ENCODE data around the gene TIMM23. TPM values are rescaled to one million over a fixed set of nuclear protein-coding genes. Genes with fewer than 3 reads are reported as not detected.
A peak's percentile ranks its signal among the peaks of the same experiment; 100 is the strongest.
"Not testable (repeated sequence)": the region's sequence is repeated elsewhere in the genome, so short reads cannot be mapped to it uniquely, and the experiment has no call there.

The TIMM23 gene
- polyA plus RNA-seq (2011; rRNA removed) (176 and 202 TPM in 2 replicates), polyA plus RNA-seq (2017; fragmentation: RNase III; extraction: RNeasy Plus Mini Kit Qiagen cat#74134 plus additional on column Dnase treatment) (133 to 148 TPM (median 134 TPM) in 3 replicates), polyA minus RNA-seq (2011; rRNA and poly(A)+ RNA removed) (65.8 and 77.5 TPM in 2 replicates)
- 99.2 and 106 TPM in 2 replicates for polyA plus RNA-seq (2012; cell fraction: cytosol; rRNA removed)
- polyA plus RNA-seq (2012; cell fraction: nucleus; rRNA removed), result 38.5 and 67.0 TPM in 2 replicates

GRCh38 chr10:45972106-45972812 lies at the start of gene TIMM23:
TSS of gene TIMM23 (plus strand) at chr10:45972489. CDS start at chr10:45972625, 136 bp downstream.
- 2% methylated on average over 56 of the region's 60 CpGs for WGBS (ENCODE audit: missing lambda C conversion rate)
- peak within 1 kb of the TSS; percentile 89 for H3K4me3 ChIP-seq

GRCh38 chr10:45926790-45927189 lies 45.5 kb upstream of the TIMM23 start:
- 85% methylated on average over 1 of the region's 1 CpG for WGBS (ENCODE audit: missing lambda C conversion rate)
- POLR2A ChIA-PET; H3K9me3 ChIP-seq; DNase-seq (ENCODE audit: low read depth in 1 of 2, low spot score in 1 of 2); FAIRE-seq; ATAC-seq; H3K27ac ChIP-seq; H3K4me3 ChIP-seq; H3K4me1 ChIP-seq; CTCF ChIA-PET; H3K4me2 ChIP-seq: not testable (repeated sequence)

More at GRCh38 chr10:45972106-45972812, at the start of gene TIMM23:
- H3K9me3 ChIP-seq, CTCF ChIA-PET, H3K4me1 ChIP-seq, FAIRE-seq: not testable (repeated sequence)
- ATAC-seq (peak; percentile 89 to 95), DNase-seq (ENCODE audit: low read depth in 1 of 2, low spot score in 1 of 2) (peak; percentile 11 to 90)
- peak within 1 kb of the TSS; percentile 97 for H3K4me2 ChIP-seq
- TF ChIP-seq E2F6 (IDR thresholded peaks at IDR 0.05; ENCODE audit: borderline replicate concordance, low read depth) (peak; percentile 71), POLR2A (IDR thresholded peaks at IDR 0.05; ENCODE audit: low read length) (peak; percentile 36), BCL3 (IDR thresholded peaks at IDR 0.05) (peak; percentile 55; the same call in 1 of the 3 replicates), JUN (IDR thresholded peaks at IDR 0.05) (peak; percentile 30 to 76; a peak in 3 of 5 replicates), GATA3 (IDR thresholded peaks at IDR 0.05; ENCODE audit: borderline replicate concordance) (peak; percentile 37; the same call in 1 of the 2 replicates), PHF8 (IDR thresholded peaks at IDR 0.05; ENCODE audit: borderline replicate concordance, low read depth) (peak; percentile 49), MAX (IDR thresholded peaks at IDR 0.05) (peak; percentile 83), KDM5A (IDR thresholded peaks at IDR 0.05) (0 out of 2 replicates have a peak, but pooled peaks have one; percentile 31)
- POLR2A ChIA-PET, result interaction anchor here (1.1 kb wide), 1 partner anchor 37 kb away, joined by 3 read pairs; no protein-coding TSS in a partner anchor
- peak within 1 kb of the TSS; percentile 86 to 88 for H3K27ac ChIP-seq

- H3K4me1 ChIP-seq; CTCF ChIA-PET; H3K4me3 ChIP-seq; DNase-seq (ENCODE audit: low read depth in 1 of 2, low spot score in 1 of 2); H3K4me2 ChIP-seq; H3K27ac ChIP-seq; FAIRE-seq; ATAC-seq; H3K9me3 ChIP-seq; POLR2A ChIA-PET: not testable (repeated sequence)
- 69% methylated on average over 4 of the region's 4 CpGs for WGBS (ENCODE audit: missing lambda C conversion rate)
These were observed 41.0 kb upstream of the TIMM23 start for GRCh38 chr10:45931305-45931704.

GRCh38 chr10:45934788-45935187 lies 37.5 kb upstream of the TIMM23 start:
- not testable (repeated sequence) for H3K27ac ChIP-seq, ATAC-seq, FAIRE-seq

GRCh38 chr10:45939176-45939697 lies 33.1 kb upstream of the TIMM23 start:
- POLR2A ChIA-PET; H3K27ac ChIP-seq; H3K4me1 ChIP-seq; H3K4me3 ChIP-seq; H3K4me2 ChIP-seq; H3K9me3 ChIP-seq; FAIRE-seq; CTCF ChIA-PET; ATAC-seq; DNase-seq (ENCODE audit: low read depth in 1 of 2, low spot score in 1 of 2): not testable (repeated sequence)
- WGBS (ENCODE audit: missing lambda C conversion rate), result 69% methylated on average over 2 of the region's 2 CpGs

More at GRCh38 chr10:45934788-45935187, 37.5 kb upstream of the TIMM23 start:
- WGBS (ENCODE audit: missing lambda C conversion rate), result 91% methylated on average over 3 of the region's 3 CpGs
- H3K9me3 ChIP-seq; H3K4me2 ChIP-seq; CTCF ChIA-PET; POLR2A ChIA-PET; DNase-seq (ENCODE audit: low read depth in 1 of 2, low spot score in 1 of 2); H3K4me3 ChIP-seq; H3K4me1 ChIP-seq: not testable (repeated sequence)

GRCh38 chr10:45941196-45941595 lies 31.1 kb upstream of the TIMM23 start:
- FAIRE-seq; H3K9me3 ChIP-seq; H3K4me1 ChIP-seq; H3K27ac ChIP-seq; H3K4me3 ChIP-seq; CTCF ChIA-PET; H3K4me2 ChIP-seq; ATAC-seq; DNase-seq (ENCODE audit: low read depth in 1 of 2, low spot score in 1 of 2); POLR2A ChIA-PET: not testable (repeated sequence)
- 100% methylated on average over 1 of the region's 1 CpG for WGBS (ENCODE audit: missing lambda C conversion rate)

- H3K4me3 ChIP-seq; H3K9me3 ChIP-seq; H3K4me2 ChIP-seq; DNase-seq (ENCODE audit: low read depth in 1 of 2, low spot score in 1 of 2); H3K27ac ChIP-seq; H3K4me1 ChIP-seq; ATAC-seq; FAIRE-seq; POLR2A ChIA-PET; CTCF ChIA-PET: not testable (repeated sequence)
- WGBS (ENCODE audit: missing lambda C conversion rate), result 87% methylated on average over 4 of the region's 4 CpGs
These were observed 26.8 kb upstream of the TIMM23 start for GRCh38 chr10:45945476-45945875.

Measured in A549 (cell line).